ENCODE data around the gene NEFH.
"Not testable (repeated sequence)": the region's sequence is repeated elsewhere in the genome, so short reads cannot be mapped to it uniquely, and the experiment has no call there.

The NEFH gene

DNA sequence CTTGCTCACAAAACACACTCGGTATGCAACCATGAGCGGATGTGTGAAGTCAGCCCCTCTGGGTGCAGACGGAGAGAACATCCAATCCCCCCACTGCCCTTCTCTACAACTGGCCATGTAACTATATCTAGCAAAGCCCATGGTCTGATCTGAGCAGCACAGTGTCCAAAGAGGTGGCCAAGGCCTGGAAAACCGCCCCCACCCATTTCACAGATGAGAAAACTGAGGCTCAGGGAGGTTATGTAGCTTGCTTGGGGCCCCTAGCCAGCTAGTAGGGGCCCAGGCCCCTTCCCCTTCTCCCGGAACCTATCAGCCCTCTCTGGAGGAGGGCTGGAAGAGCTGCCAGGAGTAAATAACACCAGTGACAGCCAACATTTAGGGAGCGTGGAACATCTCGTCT, 15.4 kb upstream of the NEFH start:
- DNase-seq (ENCODE audit: low spot score), result no peak

- DNase-seq (ENCODE audit: low spot score), result no peak
Observed at GRCh38 chr22:29469755-29470154, 10.3 kb upstream of the NEFH start.

- peak; percentile 74 for DNase-seq (ENCODE audit: low spot score)
Observed at GRCh38 chr22:29470159-29470855, 9.7 kb upstream of the NEFH start.

- DNase-seq (ENCODE audit: low spot score), result no peak
Observed at GRCh38 chr22:29473001-29473400, 7.0 kb upstream of the NEFH start.

GRCh38 chr22:29475550-29475949, 4.5 kb upstream of the NEFH start:
- peak; percentile 73 for DNase-seq (ENCODE audit: low spot score)

DNA sequence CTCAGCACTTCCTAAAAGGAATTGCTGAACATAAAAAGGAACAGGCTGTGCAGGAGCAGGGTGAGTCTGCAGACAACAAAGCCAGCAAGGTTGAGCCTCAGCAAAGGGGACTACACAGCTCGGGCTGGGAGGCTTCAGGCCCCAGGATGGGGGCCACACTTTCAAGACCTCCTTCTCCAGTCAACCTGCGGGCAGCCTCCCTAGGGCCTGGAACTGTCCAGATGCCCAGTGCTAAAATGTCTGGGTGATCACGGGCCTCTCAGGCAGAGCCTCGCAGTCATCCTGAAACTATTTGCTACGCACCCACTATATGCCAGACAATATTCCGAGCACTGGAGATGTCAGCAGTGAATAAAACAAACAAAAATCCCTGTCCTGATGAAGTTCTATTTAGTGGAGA, 3.9 kb upstream of the NEFH start:
- no peak for DNase-seq (ENCODE audit: low spot score)

DNA sequence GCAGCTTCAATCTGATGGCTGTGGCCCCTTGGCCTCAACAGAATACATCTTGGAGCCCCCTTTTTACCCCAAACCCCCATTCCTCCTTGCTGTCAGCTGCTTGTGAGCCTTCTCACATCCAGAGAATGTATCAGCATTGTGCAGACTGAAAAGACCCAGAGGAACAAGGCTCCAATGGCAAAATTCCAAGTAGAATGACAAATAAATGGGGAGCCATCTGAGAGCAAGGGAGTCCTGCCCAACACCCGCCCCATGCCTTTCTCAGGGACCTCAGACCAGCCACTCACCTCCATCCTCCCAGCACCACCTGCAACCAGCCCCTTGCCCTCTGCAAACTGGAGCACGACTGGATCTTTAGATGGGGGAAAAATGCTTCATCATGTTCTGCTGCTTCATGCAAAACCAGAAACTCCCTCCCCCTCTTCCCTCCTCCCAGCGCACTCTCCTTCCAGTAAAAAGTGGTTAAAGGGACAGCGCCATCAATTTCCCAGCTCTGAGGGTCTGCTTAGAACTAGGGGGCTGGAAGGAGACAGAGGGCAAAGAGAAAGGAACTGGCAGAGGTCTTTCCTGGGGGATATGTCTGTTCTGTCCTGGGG, 2.2 kb upstream of the NEFH start:
- DNase-seq (ENCODE audit: low spot score), result no peak

DNA sequence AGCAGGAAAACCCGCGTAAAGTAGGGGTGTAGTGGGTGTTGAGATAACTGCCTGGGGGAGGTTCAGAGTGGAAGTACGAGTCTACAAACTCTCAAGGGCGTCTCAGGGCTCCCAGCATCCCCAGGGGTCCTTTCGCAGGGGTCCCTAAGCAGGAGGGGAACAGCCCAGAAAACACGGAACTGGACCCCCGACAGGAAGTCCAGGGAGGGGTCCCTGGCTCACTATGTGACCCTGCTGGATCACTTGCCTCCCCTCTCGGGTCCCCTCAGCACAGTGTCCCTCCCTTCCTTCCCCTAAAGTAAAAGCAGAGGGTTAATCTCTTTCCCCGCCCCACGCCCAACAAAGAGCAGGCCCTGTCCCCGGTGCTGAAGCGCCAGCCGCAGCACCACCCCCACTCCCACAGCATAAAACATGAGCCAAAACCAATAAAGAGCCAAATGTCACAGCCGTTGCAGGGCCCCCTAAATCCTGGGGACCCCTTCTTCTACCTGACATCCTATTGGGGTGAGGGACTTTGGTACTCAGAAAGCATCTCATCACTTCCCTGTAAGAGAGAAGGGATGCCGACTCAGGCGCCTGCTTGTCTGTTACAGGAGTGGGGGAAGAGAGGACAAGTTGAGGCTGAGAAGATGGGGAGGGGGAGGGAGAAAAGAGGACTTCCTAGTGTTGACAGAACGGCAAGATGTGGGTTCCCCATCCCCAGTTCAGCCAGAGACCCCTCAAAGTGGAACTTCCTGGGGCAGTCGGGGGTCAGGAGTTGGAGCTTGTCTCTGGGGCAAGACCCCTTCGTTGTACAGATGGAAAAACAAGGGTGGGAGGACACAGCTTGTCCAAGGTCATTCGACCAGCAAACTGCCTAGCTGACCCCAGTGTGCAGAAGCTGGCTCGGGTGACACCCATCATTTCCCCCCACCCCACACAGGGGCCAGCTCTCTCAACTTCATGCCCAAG, 1.4 kb upstream of the NEFH start:
- DNase-seq (ENCODE audit: low spot score), result no peak

DNA sequence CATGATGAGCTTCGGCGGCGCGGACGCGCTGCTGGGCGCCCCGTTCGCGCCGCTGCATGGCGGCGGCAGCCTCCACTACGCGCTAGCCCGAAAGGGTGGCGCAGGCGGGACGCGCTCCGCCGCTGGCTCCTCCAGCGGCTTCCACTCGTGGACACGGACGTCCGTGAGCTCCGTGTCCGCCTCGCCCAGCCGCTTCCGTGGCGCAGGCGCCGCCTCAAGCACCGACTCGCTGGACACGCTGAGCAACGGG, 169 bp downstream of the NEFH start:
- no peak for DNase-seq (ENCODE audit: low spot score)

DNA sequence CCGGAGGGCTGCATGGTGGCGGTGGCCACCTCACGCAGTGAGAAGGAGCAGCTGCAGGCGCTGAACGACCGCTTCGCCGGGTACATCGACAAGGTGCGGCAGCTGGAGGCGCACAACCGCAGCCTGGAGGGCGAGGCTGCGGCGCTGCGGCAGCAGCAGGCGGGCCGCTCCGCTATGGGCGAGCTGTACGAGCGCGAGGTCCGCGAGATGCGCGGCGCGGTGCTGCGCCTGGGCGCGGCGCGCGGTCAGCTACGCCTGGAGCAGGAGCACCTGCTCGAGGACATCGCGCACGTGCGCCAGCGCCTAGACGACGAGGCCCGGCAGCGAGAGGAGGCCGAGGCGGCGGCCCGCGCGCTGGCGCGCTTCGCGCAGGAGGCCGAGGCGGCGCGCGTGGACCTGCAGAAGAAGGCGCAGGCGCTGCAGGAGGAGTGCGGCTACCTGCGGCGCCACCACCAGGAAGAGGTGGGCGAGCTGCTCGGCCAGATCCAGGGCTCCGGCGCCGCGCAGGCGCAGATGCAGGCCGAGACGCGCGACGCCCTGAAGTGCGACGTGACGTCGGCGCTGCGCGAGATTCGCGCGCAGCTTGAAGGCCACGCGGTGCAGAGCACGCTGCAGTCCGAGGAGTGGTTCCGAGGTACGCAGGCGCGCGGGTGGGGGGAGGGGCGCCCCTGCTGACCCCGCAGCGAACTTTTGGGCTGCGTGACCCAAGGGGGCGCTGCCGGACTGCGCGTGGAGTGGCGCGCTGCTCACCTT, 670 bp downstream of the NEFH start:
- no peak for DNase-seq (ENCODE audit: low spot score)

DNA sequence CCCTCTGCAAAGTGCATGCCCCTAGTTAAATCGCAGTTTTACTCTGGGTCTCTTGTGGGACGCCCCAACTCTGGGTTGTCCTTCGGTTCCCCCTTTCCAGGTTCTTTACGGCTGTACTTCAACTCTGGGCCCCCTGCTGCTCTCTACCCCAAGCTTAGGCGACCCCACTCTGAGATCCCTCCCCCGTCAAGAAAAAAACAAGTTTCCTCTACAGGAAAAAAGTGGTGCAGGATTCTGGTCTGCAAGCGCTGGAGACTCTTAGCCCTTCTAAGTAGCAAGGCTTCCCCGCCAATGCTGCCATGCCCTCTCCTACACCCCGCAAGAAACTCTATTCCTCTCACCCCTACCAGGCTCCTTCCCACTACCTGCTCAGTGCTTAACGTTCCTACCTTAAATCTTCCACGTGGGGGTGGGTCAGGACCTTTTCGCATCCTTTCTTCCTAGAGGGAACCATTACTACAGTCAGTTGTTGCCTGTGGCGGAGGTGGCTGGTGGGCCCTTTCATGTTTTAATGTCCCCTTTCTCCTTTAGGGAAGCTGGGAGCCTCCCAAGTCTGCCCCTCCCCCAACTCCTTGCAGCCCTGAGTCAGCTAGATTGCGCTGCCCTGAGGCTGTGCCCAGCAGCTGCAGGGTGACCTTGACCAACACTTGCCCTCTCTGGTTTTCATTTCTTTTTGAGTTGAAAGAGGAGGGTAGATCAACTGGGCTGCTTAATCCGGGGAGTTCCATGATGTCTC, 1.4 kb downstream of the NEFH start:
- no peak for DNase-seq (ENCODE audit: low spot score)

- DNase-seq (ENCODE audit: low spot score), result no peak
Observed at GRCh38 chr22:29482253-29482652, 2.2 kb downstream of the NEFH start.

DNA sequence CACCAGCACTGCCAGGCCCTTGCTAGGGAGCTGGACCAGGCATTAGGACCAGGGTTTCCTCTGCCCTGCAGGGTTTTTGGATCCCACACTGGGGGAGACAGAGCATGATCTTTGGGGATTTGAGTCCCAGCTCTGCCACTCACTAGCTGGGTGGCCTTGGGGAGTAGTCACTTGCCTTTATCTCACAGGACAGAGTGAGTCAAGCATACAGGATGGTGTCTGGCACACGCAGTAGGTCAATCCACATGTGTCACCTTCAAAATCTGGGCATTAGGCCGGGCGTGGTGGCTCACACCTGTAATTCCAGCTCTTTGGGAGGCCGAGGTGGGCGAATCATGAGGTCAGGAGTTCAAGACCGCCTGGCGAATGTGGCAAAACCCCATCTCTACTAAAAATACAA, 2.7 kb downstream of the NEFH start:
- no peak for DNase-seq (ENCODE audit: low spot score)

GRCh38 chr22:29483254-29483653, 3.2 kb downstream of the NEFH start:
- no peak for DNase-seq (ENCODE audit: low spot score)

DNA sequence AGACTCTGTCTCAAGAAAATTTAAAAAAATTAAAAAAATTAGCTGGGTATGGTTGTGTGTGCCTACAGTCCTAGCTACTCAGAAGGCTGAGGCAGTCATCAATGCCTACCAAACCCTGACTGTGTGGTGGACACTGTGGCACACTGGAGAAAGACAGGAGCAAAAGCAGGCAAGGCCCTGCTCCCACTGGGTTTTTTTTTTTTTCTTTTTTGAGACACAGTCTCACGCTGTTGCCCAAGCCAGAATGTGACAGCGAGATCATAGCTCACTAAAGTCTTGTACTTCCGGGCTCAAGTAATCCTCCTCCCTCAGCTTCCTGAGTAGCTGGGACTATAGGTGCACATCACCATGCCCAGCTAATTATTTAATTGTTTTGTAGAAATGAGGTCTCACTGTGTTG, 4.6 kb downstream of the NEFH start:
- DNase-seq (ENCODE audit: low spot score), result no peak

- DNase-seq (ENCODE audit: low spot score), result no peak
Observed at GRCh38 chr22:29485448-29485847, 5.4 kb downstream of the NEFH start.

DNA sequence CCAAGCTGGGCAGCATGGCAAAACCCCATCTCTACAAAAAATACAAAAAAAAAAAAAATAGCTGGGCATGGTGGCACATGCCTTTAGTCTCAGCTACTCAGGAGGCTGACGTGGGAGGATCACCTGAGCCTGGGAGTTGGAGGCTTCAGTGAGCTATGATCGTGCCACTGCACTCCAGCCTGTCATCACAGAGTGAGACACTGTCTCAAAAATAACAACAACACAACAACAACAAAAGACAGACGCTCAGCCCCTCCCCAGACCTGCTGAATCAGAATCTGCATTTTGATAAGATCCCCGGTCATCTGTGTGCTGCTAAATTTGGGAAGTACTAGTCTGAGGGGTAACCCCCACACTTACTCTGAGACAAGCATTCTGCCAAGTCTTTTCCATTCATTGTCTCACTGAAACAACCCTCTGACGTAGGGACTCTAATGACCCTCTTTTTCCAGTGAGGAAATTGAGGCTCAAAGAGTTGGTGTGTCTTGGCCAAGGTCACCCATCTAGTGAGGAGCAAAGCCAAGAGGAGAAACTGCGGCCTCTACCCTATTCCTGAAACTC, 7.5 kb downstream of the NEFH start:
- DNase-seq (ENCODE audit: low spot score), result no peak

DNA sequence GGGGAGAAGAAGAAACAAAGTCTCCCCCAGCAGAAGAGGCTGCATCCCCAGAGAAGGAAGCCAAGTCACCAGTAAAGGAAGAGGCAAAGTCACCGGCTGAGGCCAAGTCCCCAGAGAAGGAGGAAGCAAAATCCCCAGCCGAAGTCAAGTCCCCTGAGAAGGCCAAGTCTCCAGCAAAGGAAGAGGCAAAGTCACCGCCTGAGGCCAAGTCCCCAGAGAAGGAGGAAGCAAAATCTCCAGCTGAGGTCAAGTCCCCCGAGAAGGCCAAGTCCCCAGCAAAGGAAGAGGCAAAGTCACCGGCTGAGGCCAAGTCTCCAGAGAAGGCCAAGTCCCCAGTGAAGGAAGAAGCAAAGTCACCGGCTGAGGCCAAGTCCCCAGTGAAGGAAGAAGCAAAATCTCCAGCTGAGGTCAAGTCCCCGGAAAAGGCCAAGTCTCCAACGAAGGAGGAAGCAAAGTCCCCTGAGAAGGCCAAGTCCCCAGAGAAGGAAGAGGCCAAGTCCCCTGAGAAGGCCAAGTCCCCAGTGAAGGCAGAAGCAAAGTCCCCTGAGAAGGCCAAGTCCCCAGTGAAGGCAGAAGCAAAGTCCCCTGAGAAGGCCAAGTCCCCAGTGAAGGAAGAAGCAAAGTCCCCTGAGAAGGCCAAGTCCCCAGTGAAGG, 9.2 kb downstream of the NEFH start:
- DNase-seq (ENCODE audit: low spot score), result not testable (repeated sequence)

GRCh38 chr22:29491012-29491411, 11.0 kb downstream of the NEFH start:
- no peak for DNase-seq (ENCODE audit: low spot score)

DNA sequence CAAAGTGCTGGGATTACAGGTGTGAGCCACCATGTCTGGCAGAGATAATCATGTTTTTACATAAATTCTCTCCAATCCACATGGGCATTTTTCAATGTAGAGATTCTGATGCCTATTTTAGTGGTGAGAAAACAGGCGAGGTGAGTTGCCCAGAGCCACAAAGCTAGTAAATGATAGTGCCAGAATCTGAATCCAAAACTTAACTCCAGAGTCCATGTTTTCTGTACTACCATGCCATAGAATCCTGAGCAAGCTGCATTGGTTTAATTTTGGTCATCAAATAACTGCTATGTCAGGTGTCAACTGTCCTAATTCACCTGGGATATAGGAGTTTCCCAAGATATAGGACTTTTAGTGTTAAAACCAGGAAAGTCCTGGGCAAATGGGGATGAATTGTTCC, 13.6 kb downstream of the NEFH start:
- DNase-seq (ENCODE audit: low spot score), result no peak

- no peak for DNase-seq (ENCODE audit: low spot score)
Observed at GRCh38 chr22:29499852-29500251, 19.8 kb downstream of the NEFH start.

Measured in germinal center (tissue), 1 donor.